Measurements from ENCODE around the gene ELP5.

Gene ELP5

GRCh38 chr17:7306911-7307685, 55.1 kb downstream of the ELP5 start, which contains the start of gene EIF5A:
TSS of gene EIF5A (plus strand) at chr17:7307628. CDS start at chr17:7309636, 2,008 bp downstream.
- Histone ChIP-seq H3K4me1 (ENCODE audit: insufficient read depth, low read length, severe bottlenecking) (peaks cover 30% of the 10 kb centered on the region), H4K20me1 (ENCODE audit: insufficient read depth, low read length) (peaks cover 4% of the 10 kb centered on the region; the same call in 1 of the 2 replicates), H3K9me2 (ENCODE audit: low read depth, low read length) (no peaks in the 10 kb centered on the region), H3K9me3 (ENCODE audit: low read length) (no peaks in the 10 kb centered on the region), H2AFZ (ENCODE audit: low read length) (no peak within 1 kb of the TSS), H3K36me3 (ENCODE audit: insufficient read depth, low read length) (peaks cover 42% of the 10 kb centered on the region), H3F3A (ENCODE audit: insufficient read depth, low read length) (peaks cover 10% of the 10 kb centered on the region), H3K27me3 (ENCODE audit: insufficient read depth, low read length) (no peaks in the 10 kb centered on the region), H3K4me3 (ENCODE audit: low read depth, low read length, poor library complexity, severe bottlenecking) (peak within 1 kb of the TSS; percentile 94), H3K4me2 (ENCODE audit: low read length) (peak within 1 kb of the TSS; percentile 81), H3K79me2 (ENCODE audit: insufficient read depth, low read length) (peaks cover 28% of the 10 kb centered on the region), H3K9ac (ENCODE audit: low read length) (peak within 1 kb of the TSS; percentile 97), H3K27ac (ENCODE audit: low read depth, low read length, poor library complexity, severe bottlenecking) (peak within 1 kb of the TSS; percentile 95)
- TF ChIP-seq CTCF (IDR thresholded peaks at IDR 0.05; ENCODE audit: low read length) (no peak), EZH2 (IDR thresholded peaks at IDR 0.05; ENCODE audit: borderline replicate concordance, low read length) (no peak)

GRCh38 chr17:7307686-7308624, 55.9 kb downstream of the ELP5 start:
- Histone ChIP-seq H3K4me1 (ENCODE audit: insufficient read depth, low read length, severe bottlenecking) (peaks cover 36% of the 10 kb centered on the region), H3K4me2 (ENCODE audit: low read length) (peak overlapping the region; percentile 81), H3K36me3 (ENCODE audit: insufficient read depth, low read length) (peaks cover 51% of the 10 kb centered on the region), H3K27ac (ENCODE audit: low read depth, low read length, poor library complexity, severe bottlenecking) (peak overlapping the region; percentile 95), H3K9me3 (ENCODE audit: low read length) (no peaks in the 10 kb centered on the region), H3K9ac (ENCODE audit: low read length) (peak overlapping the region; percentile 97), H2AFZ (ENCODE audit: low read length) (no peak overlapping the region), H3K4me3 (ENCODE audit: low read depth, low read length, poor library complexity, severe bottlenecking) (peak overlapping the region; percentile 94), H3K27me3 (ENCODE audit: insufficient read depth, low read length) (no peaks in the 10 kb centered on the region), H3K79me2 (ENCODE audit: insufficient read depth, low read length) (peaks cover 28% of the 10 kb centered on the region), H3F3A (ENCODE audit: insufficient read depth, low read length) (peaks cover 14% of the 10 kb centered on the region), H4K20me1 (ENCODE audit: insufficient read depth, low read length) (peaks cover 4% of the 10 kb centered on the region; the same call in 1 of the 2 replicates), H3K9me2 (ENCODE audit: low read depth, low read length) (no peaks in the 10 kb centered on the region)
- no peak for TF ChIP-seq EZH2 (IDR thresholded peaks at IDR 0.05; ENCODE audit: borderline replicate concordance, low read length)
- no peak for TF ChIP-seq CTCF (IDR thresholded peaks at IDR 0.05; ENCODE audit: low read length)

- H4K20me1 ChIP-seq (ENCODE audit: insufficient read depth, low read length), result peaks cover 4% of the 10 kb centered on the region; the same call in 1 of the 2 replicates
- H3F3A ChIP-seq (ENCODE audit: insufficient read depth, low read length), result peaks cover 22% of the 10 kb centered on the region
- TF ChIP-seq EZH2 (IDR thresholded peaks at IDR 0.05; ENCODE audit: borderline replicate concordance, low read length) (no peak), CTCF (IDR thresholded peaks at IDR 0.05; ENCODE audit: low read length) (no peak)
- no peak overlapping the region for H2AFZ ChIP-seq (ENCODE audit: low read length)
- peak overlapping the region; percentile 81 for H3K4me2 ChIP-seq (ENCODE audit: low read length)
- peak overlapping the region; percentile 95 for H3K27ac ChIP-seq (ENCODE audit: low read depth, low read length, poor library complexity, severe bottlenecking)
- H3K27me3 ChIP-seq (ENCODE audit: insufficient read depth, low read length), result no peaks in the 10 kb centered on the region
- H3K4me1 ChIP-seq (ENCODE audit: insufficient read depth, low read length, severe bottlenecking), result peaks cover 44% of the 10 kb centered on the region
- H3K9me3 ChIP-seq (ENCODE audit: low read length), result no peaks in the 10 kb centered on the region
- peak overlapping the region; percentile 94 for H3K4me3 ChIP-seq (ENCODE audit: low read depth, low read length, poor library complexity, severe bottlenecking)
- peaks cover 60% of the 10 kb centered on the region for H3K36me3 ChIP-seq (ENCODE audit: insufficient read depth, low read length)
- H3K9me2 ChIP-seq (ENCODE audit: low read depth, low read length), result no peaks in the 10 kb centered on the region
- peak overlapping the region; percentile 97 for H3K9ac ChIP-seq (ENCODE audit: low read length)
- H3K79me2 ChIP-seq (ENCODE audit: insufficient read depth, low read length), result peaks cover 28% of the 10 kb centered on the region
These were observed 56.8 kb downstream of the ELP5 start for GRCh38 chr17:7308625-7309433.
